Neural crest cell (in vitro differentiated cells): Measurements from ENCODE around the gene ACHE. TPM values are rescaled to one million over a fixed set of nuclear protein-coding genes. Genes with fewer than 3 reads are reported as not detected.

Experiments
- DNase-seq: peaks from one replicate; pipeline ENCODE4 v3.0.0; 2021; ENCODE audit warnings: low read depth, mixed read lengths, low spot score
- H3K27ac Mint-ChIP-seq: one replicate; pipeline ENCODE4 v1.8.0; 2021; ENCODE audit warnings: mild to moderate bottlenecking, mixed read lengths; ENCODE audit not compliant: unreplicated experiment
- H3K27me3 Mint-ChIP-seq: 2 replicates; pipeline ENCODE4 v1.8.0; 2021; ENCODE audit warnings: low read depth, mild to moderate bottlenecking, mixed read lengths
- H3K36me3 Mint-ChIP-seq: 2 replicates; pipeline ENCODE4 v1.8.0; 2021; ENCODE audit warnings: low read depth, mild to moderate bottlenecking, mixed read lengths
- H3K4me1 Mint-ChIP-seq: 2 replicates; pipeline ENCODE4 v1.8.0; 2021; ENCODE audit warnings: mixed read lengths
- H3K4me3 Mint-ChIP-seq: one replicate; pipeline ENCODE4 v1.8.0; 2021; ENCODE audit warnings: mild to moderate bottlenecking, mixed read lengths
- H3K9me3 Mint-ChIP-seq: 2 replicates; pipeline ENCODE4 v1.8.0; 2021; ENCODE audit warnings: mixed read lengths
- CTCF ChIP-seq: fragments of 200-600 bp; sonication (generic); conservative IDR thresholded peaks from 2 replicates; pipeline ENCODE4 v1.5.0; 2021; ENCODE audit warnings: antibody characterized with exemption, mild to moderate bottlenecking
- total RNA-seq: library from RNA; stranded (reverse); gene quantifications from 2 replicates; pipeline ENCODE4 v1.2.1, GENCODE V29; 2021

Gene ACHE
- total RNA-seq, 1 donor from 2014 or later: 2.0 TPM

- H3K4me1 Mint-ChIP-seq: peaks cover 5% of the 10 kb centered on the region
- H3K27me3 Mint-ChIP-seq: peaks cover 41% of the 10 kb centered on the region
- no peak overlapping the region for H3K27ac Mint-ChIP-seq
- H3K36me3 Mint-ChIP-seq: no peaks in the 10 kb centered on the region
- H3K4me3 Mint-ChIP-seq: no peak overlapping the region
- no peak for DNase-seq
- no peak for TF ChIP-seq CTCF
- H3K9me3 Mint-ChIP-seq: no peaks in the 10 kb centered on the region
Measured at GRCh38 chr7:100900978-100901377, 5.3 kb upstream of the ACHE start.

GRCh38 chr7:100899432-100899831 lies 3.7 kb upstream of the ACHE start:
- Mint-ChIP-seq H3K36me3 (no peaks in the 10 kb centered on the region), H3K27me3 (peaks cover 48% of the 10 kb centered on the region)
- no peak for DNase-seq

DNA sequence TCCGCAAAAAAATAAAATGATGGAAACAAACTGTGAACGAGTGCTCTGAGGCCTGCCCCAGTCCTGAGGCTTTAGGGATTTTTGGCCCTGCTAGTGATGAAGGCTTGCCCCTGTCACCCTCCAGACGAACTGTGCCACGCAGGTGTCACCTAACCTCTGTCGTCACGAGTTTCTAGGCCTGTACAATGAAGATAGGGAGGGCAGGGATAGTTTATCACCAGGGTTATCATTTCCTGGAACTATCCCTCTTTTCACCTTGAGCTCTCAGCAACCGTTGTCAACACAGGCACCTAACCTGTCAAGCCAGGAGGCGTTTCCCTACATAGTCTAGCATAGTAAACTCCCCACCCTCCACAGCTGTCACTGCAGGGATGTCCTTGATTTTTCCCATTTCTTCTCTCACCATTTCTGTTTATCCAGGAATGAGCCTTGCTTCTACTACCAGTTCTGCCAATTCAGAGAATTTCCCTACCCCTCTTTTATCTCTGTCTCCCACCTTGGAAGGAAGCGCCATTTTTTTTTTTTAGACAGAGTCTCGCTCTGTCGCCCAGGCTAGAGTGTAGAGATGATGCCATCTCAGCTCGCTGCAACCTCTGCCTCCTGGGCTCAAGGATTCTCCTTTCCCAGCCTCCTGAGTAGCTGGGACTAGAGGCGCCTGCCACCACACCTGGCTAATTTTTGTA lies 2.2 kb upstream of the ACHE start:
- no peak for TF ChIP-seq CTCF
- Mint-ChIP-seq H3K9me3 (no peaks in the 10 kb centered on the region), H3K4me3 (peak overlapping the region; percentile 74), H3K4me1 (peaks cover 11% of the 10 kb centered on the region), H3K36me3 (no peaks in the 10 kb centered on the region), H3K27me3 (peaks cover 58% of the 10 kb centered on the region), H3K27ac (no peak overlapping the region)
- DNase-seq: no peak

More at GRCh38 chr7:100899432-100899831, 3.7 kb upstream of the ACHE start:
- TF ChIP-seq CTCF: no peak
- Mint-ChIP-seq H3K4me3 (no peak overlapping the region), H3K27ac (no peak overlapping the region), H3K9me3 (no peaks in the 10 kb centered on the region), H3K4me1 (peaks cover 7% of the 10 kb centered on the region)

DNA sequence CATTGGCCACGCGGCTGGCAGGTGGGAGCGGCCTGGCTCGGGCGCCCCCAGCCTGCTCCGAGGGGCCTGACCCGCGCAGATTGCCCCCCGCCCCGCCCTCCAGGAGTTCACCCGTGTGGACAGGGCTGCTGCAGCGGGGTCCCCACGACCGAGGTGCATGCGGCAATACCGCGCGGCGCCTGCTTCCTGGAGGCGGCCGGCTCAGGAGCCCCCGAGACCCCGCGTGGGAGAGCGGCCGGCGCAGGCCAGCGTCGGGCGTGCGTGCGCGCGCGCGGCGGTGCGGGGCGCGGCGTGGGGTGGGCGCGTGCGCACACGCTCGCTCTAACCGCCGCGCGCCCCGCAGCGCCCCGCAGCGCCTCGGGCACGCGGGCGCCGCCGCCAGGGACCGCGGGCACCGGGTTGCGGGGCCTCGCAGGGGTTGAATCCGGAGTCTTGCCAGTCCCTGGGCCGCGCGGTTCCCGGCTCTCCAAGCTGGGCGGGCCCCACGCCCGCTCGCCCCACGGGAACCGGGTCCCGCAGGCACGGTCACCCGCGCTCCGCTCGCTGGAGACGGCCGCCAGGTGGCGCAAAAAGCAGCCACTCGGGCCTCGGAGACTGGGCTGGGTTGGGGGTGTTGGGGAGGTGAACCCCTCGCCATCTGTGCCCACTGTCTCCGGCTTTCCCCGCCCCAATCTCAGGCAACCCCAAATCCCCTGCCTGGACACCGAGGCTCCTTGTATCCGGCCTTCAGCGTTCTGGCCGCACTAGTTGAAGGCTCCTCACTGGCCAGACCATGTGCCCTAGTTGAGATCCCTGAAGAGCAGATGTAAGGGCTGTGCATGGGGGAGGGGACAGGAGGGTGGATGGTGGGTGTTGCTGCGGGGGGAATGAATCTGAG lies 1.3 kb upstream of the ACHE start:
- peak; percentile 65 for DNase-seq
- Mint-ChIP-seq H3K27ac (no peak overlapping the region), H3K36me3 (no peaks in the 10 kb centered on the region), H3K4me1 (peaks cover 13% of the 10 kb centered on the region), H3K9me3 (no peaks in the 10 kb centered on the region), H3K27me3 (peaks cover 62% of the 10 kb centered on the region), H3K4me3 (peak overlapping the region; percentile 74)
- peak; percentile 83 for TF ChIP-seq CTCF

DNA sequence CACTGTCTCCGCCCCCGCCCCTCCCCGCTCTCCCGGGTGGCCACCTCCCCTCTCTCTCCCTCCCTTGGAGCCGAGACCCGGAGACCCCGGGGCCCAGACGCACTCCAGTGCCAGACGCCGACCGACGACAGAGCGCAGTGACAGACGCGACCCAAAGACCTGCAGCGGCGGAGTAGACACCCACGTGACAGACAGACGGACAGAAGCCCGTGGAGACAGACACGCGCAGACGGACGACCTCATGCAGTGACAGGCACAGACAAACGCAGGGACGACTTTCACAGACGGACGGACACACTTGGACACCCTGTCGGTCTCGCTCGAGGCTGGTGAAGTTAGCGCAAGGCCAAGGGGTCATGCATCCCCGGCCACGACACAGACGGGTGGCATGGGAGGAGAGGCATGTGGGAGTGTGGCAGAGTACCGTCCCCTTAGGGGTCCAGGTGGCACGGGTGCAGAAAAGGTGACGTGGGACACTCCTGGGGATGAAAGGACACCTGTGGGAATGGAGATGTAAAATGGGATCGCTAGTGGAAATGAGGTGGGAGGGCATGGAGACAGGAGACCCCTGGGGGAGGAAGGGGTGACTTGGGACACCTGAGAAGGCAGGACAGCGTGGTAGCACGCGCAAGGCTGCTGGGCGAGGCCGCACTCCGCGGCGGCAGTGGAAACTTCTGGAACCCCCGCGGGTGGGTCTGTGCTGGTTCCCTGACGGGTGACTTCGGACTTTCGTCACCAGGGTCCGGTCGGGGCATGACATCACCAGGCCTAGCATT lies 456 bp upstream of the ACHE start:
- TF ChIP-seq CTCF: no peak
- Mint-ChIP-seq H3K4me1 (peaks cover 21% of the 10 kb centered on the region), H3K36me3 (no peaks in the 10 kb centered on the region), H3K27ac (no peak overlapping the region), H3K27me3 (peaks cover 69% of the 10 kb centered on the region), H3K4me3 (peak overlapping the region; percentile 75), H3K9me3 (no peaks in the 10 kb centered on the region)
- DNase-seq: peak; percentile 46
